ENCODE measurements around the gene TNIP1.

- TF ChIP-seq, protein P1, sequence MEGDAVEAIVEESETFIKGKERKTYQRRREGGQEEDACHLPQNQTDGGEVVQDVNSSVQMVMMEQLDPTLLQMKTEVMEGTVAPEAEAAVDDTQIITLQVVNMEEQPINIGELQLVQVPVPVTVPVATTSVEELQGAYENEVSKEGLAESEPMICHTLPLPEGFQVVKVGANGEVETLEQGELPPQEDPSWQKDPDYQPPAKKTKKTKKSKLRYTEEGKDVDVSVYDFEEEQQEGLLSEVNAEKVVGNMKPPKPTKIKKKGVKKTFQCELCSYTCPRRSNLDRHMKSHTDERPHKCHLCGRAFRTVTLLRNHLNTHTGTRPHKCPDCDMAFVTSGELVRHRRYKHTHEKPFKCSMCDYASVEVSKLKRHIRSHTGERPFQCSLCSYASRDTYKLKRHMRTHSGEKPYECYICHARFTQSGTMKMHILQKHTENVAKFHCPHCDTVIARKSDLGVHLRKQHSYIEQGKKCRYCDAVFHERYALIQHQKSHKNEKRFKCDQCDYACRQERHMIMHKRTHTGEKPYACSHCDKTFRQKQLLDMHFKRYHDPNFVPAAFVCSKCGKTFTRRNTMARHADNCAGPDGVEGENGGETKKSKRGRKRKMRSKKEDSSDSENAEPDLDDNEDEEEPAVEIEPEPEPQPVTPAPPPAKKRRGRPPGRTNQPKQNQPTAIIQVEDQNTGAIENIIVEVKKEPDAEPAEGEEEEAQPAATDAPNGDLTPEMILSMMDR (IDR thresholded peaks at IDR 0.05): no peak
- TF ChIP-seq POLR2A (IDR thresholded peaks at IDR 0.05; ENCODE audit: low read depth) (no peak), POLR2AphosphoS5 (IDR thresholded peaks at IDR 0.05) (no peak), EP300 (IDR thresholded peaks at IDR 0.05) (no peak)
These were observed 18.3 kb downstream of the TNIP1 start for GRCh38 chr5:151062405-151063141.

All from esophagus muscularis mucosa (tissue), 4 donors.